ENCODE measurements around the gene DMBT1.
A peak's percentile ranks its signal among the peaks of the same experiment; 100 is the strongest.
"Not testable (repeated sequence)": the region's sequence is repeated elsewhere in the genome, so short reads cannot be mapped to it uniquely, and the experiment has no call there.

DMBT1 gene

GRCh38 chr10:122549636-122550035 is 10.9 kb upstream of the DMBT1 start:
- DNase-seq (ENCODE audit: low spot score): no peak

GRCh38 chr10:122550427-122550826 is 10.1 kb upstream of the DMBT1 start:
- DNase-seq (ENCODE audit: low spot score): no peak

- no peak for DNase-seq (ENCODE audit: low spot score)
Observed at GRCh38 chr10:122550983-122551382, 9.6 kb upstream of the DMBT1 start.

GRCh38 chr10:122551450-122551849 is 9.1 kb upstream of the DMBT1 start:
- DNase-seq (ENCODE audit: low spot score): no peak

GRCh38 chr10:122553341-122553740 is 7.2 kb upstream of the DMBT1 start:
- DNase-seq (ENCODE audit: low spot score): no peak

GRCh38 chr10:122554131-122555036 is 6.2 kb upstream of the DMBT1 start:
- DNase-seq (ENCODE audit: low spot score): no peak

GRCh38 chr10:122555442-122555841 is 5.1 kb upstream of the DMBT1 start:
- no peak for DNase-seq (ENCODE audit: low spot score)

GRCh38 chr10:122557516-122557915 is 3.0 kb upstream of the DMBT1 start:
- peak; percentile 27 for DNase-seq (ENCODE audit: low spot score)

GRCh38 chr10:122558452-122558851 is 2.1 kb upstream of the DMBT1 start:
- DNase-seq (ENCODE audit: low spot score): no peak

- no peak for DNase-seq (ENCODE audit: low spot score)
Observed at GRCh38 chr10:122559228-122559627, 1.3 kb upstream of the DMBT1 start.

- DNase-seq (ENCODE audit: low spot score): peak; percentile 76
Observed at GRCh38 chr10:122561212-122561611, 658 bp downstream of the DMBT1 start.

GRCh38 chr10:122561792-122562191 is 1.2 kb downstream of the DMBT1 start:
- DNase-seq (ENCODE audit: low spot score): no peak

- no peak for DNase-seq (ENCODE audit: low spot score)
Observed at GRCh38 chr10:122564980-122565379, 4.4 kb downstream of the DMBT1 start.

- peak; percentile 70 for DNase-seq (ENCODE audit: low spot score)
Observed at GRCh38 chr10:122565766-122566206, 5.2 kb downstream of the DMBT1 start.

- DNase-seq (ENCODE audit: low spot score): no peak
Observed at GRCh38 chr10:122566632-122567031, 6.1 kb downstream of the DMBT1 start.

GRCh38 chr10:122567056-122567660 is 6.6 kb downstream of the DMBT1 start:
- peak; percentile 13 for DNase-seq (ENCODE audit: low spot score)

- DNase-seq (ENCODE audit: low spot score): no peak
Observed at GRCh38 chr10:122568551-122568950, 8.0 kb downstream of the DMBT1 start.

- no peak for DNase-seq (ENCODE audit: low spot score)
Observed at GRCh38 chr10:122570920-122571319, 10.4 kb downstream of the DMBT1 start.

- no peak for DNase-seq (ENCODE audit: low spot score)
Observed at GRCh38 chr10:122571892-122572291, 11.3 kb downstream of the DMBT1 start.

GRCh38 chr10:122575776-122576175 is 15.2 kb downstream of the DMBT1 start:
- no peak for DNase-seq (ENCODE audit: low spot score)

GRCh38 chr10:122576291-122576690 is 15.7 kb downstream of the DMBT1 start:
- no peak for DNase-seq (ENCODE audit: low spot score)

GRCh38 chr10:122577311-122577885 is 16.8 kb downstream of the DMBT1 start:
- no peak for DNase-seq (ENCODE audit: low spot score)

GRCh38 chr10:122586070-122586469 is 25.5 kb downstream of the DMBT1 start:
- DNase-seq (ENCODE audit: low spot score): not testable (repeated sequence)

Data from kidney tubule cell (primary cell).